Hepatocyte (in vitro differentiated cells): Measurements from ENCODE around the gene PHF20. TPM values are rescaled to one million over a fixed set of nuclear protein-coding genes. Genes with fewer than 3 reads are reported as not detected.

ENCODE experiments used
- DNase-seq: peaks from one replicate; pipeline ENCODE4 v3.0.0-alpha.2; 2016; ENCODE audit warnings: low spot score
- H2AFZ ChIP-seq: fragments of 200-600 bp; sonication (generic); 2 replicates; pipeline ENCODE4 v1.6.0; 2016; ENCODE audit warnings: antibody characterized with exemption, mild to moderate bottlenecking
- H3K27ac ChIP-seq: fragments of 200-600 bp; sonication (generic); 2 replicates; pipeline ENCODE4 v1.5.1; 2016; ENCODE audit warnings: mild to moderate bottlenecking
- H3K27me3 ChIP-seq: fragments of 200-600 bp; sonication (generic); 2 replicates; pipeline ENCODE4 v1.6.1; 2016
- H3K36me3 ChIP-seq: fragments of 200-600 bp; sonication (generic); replicated peaks from 2 replicates; pipeline ENCODE4 v1.5.1; 2016; ENCODE audit warnings: low read depth; ENCODE audit not compliant: insufficient read depth
- H3K4me1 ChIP-seq: fragments of 200-600 bp; sonication (generic); 2 replicates; pipeline ENCODE4 v1.5.1; 2016; ENCODE audit warnings: mild to moderate bottlenecking, moderate library complexity; ENCODE audit not compliant: insufficient read depth
- H3K4me2 ChIP-seq: fragments of 200-600 bp; sonication (generic); 2 replicates; pipeline ENCODE4 v1.6.0; 2016
- H3K4me3 ChIP-seq: fragments of 200-600 bp; sonication (generic); 2 replicates; pipeline ENCODE4 v1.5.1; 2016; ENCODE audit warnings: mild to moderate bottlenecking
- H3K79me2 ChIP-seq: fragments of 200-600 bp; sonication (generic); 2 replicates; pipeline ENCODE4 v1.6.0; 2017; ENCODE audit warnings: mild to moderate bottlenecking
- H3K9me2 ChIP-seq: fragments of 200-600 bp; sonication (generic); replicated peaks from 2 replicates; pipeline ENCODE4 v1.6.0; 2017; ENCODE audit warnings: mild to moderate bottlenecking; ENCODE audit not compliant: insufficient read depth
- H3K9me3 ChIP-seq: fragments of 200-600 bp; sonication (generic); 2 replicates; pipeline ENCODE4 v1.5.1; 2016; ENCODE audit warnings: low read depth, mild to moderate bottlenecking
- H4K20me1 ChIP-seq: fragments of 200-600 bp; sonication (generic); 2 replicates; pipeline ENCODE4 v1.6.0; 2016; ENCODE audit warnings: mild to moderate bottlenecking; ENCODE audit not compliant: insufficient read depth, poor library complexity, severe bottlenecking
- CTCF ChIP-seq: fragments of 200-600 bp; sonication (generic); IDR thresholded peaks from 2 replicates; pipeline ENCODE4 v1.5.1; 2016; ENCODE audit warnings: antibody characterized with exemption, mild to moderate bottlenecking; ENCODE audit not compliant: poor library complexity
- EZH2 ChIP-seq: fragments of 200-600 bp; sonication (generic); IDR thresholded peaks from 2 replicates; pipeline ENCODE4 v1.6.1; 2016; ENCODE audit warnings: antibody characterized with exemption, mild to moderate bottlenecking, borderline replicate concordance
- EZH2phosphoT487 ChIP-seq: fragments of 200-600 bp; sonication (generic); IDR thresholded peaks from one replicate; pipeline ENCODE4 v1.6.1; 2018; ENCODE audit warnings: antibody characterized with exemption, mild to moderate bottlenecking, low read depth, moderate library complexity; ENCODE audit not compliant: unreplicated experiment, severe bottlenecking
- WGBS: methylation state at CpG from one replicate; pipeline ENCODE4 v1.1.6; 2016; ENCODE audit warnings: low lambda C conversion rate; ENCODE audit errors: missing lambda C conversion rate; 5-methylcytosine and 5-hydroxymethylcytosine counted together
- polyA plus RNA-seq: library from polyadenylated mRNA; unstranded; fragments of >200 nt; fragmentation: Nextera tagmentation; extraction: Ambion mirVana; gene quantifications from 2 replicates; pipeline ENCODE4 v1.2.1, GENCODE V29; 2016
- total RNA-seq: library from RNA; depleted of rRNA; stranded (reverse); fragments of >200 nt; gene quantifications from 2 replicates; pipeline ENCODE4 v1.2.3, GENCODE V29; 2014

PHF20 gene
- total and polyA plus RNA-seq, 2 experiments from 2014 or later = 24.0 to 24.2 TPM

- no peak for TF ChIP-seq EZH2
- Histone ChIP-seq H3K9me2 (no peaks in the 10 kb centered on the region), H2AFZ (no peak overlapping the region), H3K4me2 (no peak overlapping the region), H3K4me3 (no peak overlapping the region), H3K79me2 (no peaks in the 10 kb centered on the region), H3K9me3 (no peaks in the 10 kb centered on the region), H4K20me1 (no peaks in the 10 kb centered on the region), H3K27ac (no peak overlapping the region), H3K36me3 (no peaks in the 10 kb centered on the region), H3K27me3 (no peaks in the 10 kb centered on the region), H3K4me1 (no peaks in the 10 kb centered on the region)
- no peak for DNase-seq
- WGBS = 100% methylated on average over 1 of the region's 1 CpG
These were observed 137.4 kb downstream of the PHF20 start for GRCh38 chr20:35909176-35909575.

GRCh38 chr20:35909796-35910195 lies 138.0 kb downstream of the PHF20 start:
- Histone ChIP-seq H4K20me1 (no peaks in the 10 kb centered on the region), H3K4me2 (no peak overlapping the region), H2AFZ (no peak overlapping the region), H3K27me3 (no peaks in the 10 kb centered on the region), H3K9me3 (no peaks in the 10 kb centered on the region), H3K79me2 (no peaks in the 10 kb centered on the region), H3K36me3 (no peaks in the 10 kb centered on the region), H3K27ac (no peak overlapping the region), H3K4me1 (no peaks in the 10 kb centered on the region), H3K9me2 (no peaks in the 10 kb centered on the region), H3K4me3 (no peak overlapping the region)
- TF ChIP-seq CTCF = no peak
- TF ChIP-seq EZH2 = no peak
- no peak for TF ChIP-seq EZH2phosphoT487
- WGBS = 100% methylated on average over 1 of the region's 1 CpG
- DNase-seq = no peak

GRCh38 chr20:35910254-35910653 lies 138.4 kb downstream of the PHF20 start:
- WGBS = 95% methylated on average over 2 of the region's 3 CpGs
- no peak overlapping the region for H2AFZ ChIP-seq
- H3K36me3 ChIP-seq = no peaks in the 10 kb centered on the region

GRCh38 chr20:35912881-35913280 lies 141.1 kb downstream of the PHF20 start:
- WGBS = 90% methylated on average over 4 of the region's 4 CpGs
- Histone ChIP-seq H3K9me2 (no peaks in the 10 kb centered on the region), H2AFZ (no peak overlapping the region), H4K20me1 (no peaks in the 10 kb centered on the region), H3K79me2 (no peaks in the 10 kb centered on the region), H3K27me3 (no peaks in the 10 kb centered on the region), H3K4me2 (no peak overlapping the region), H3K4me1 (no peaks in the 10 kb centered on the region), H3K4me3 (no peak overlapping the region), H3K9me3 (no peaks in the 10 kb centered on the region), H3K36me3 (no peaks in the 10 kb centered on the region), H3K27ac (no peak overlapping the region)
- DNase-seq = no peak
- no peak for TF ChIP-seq EZH2
- TF ChIP-seq CTCF = no peak
- TF ChIP-seq EZH2phosphoT487 = no peak

More at GRCh38 chr20:35910254-35910653, 138.4 kb downstream of the PHF20 start:
- Histone ChIP-seq H3K9me3 (no peaks in the 10 kb centered on the region), H3K9me2 (no peaks in the 10 kb centered on the region), H3K4me3 (no peak overlapping the region), H3K79me2 (no peaks in the 10 kb centered on the region), H3K4me1 (no peaks in the 10 kb centered on the region), H3K27me3 (no peaks in the 10 kb centered on the region), H4K20me1 (no peaks in the 10 kb centered on the region), H3K27ac (no peak overlapping the region), H3K4me2 (no peak overlapping the region)
- TF ChIP-seq CTCF (no peak), EZH2phosphoT487 (no peak), EZH2 (no peak)
- no peak for DNase-seq
